ENCODE data around the gene SIGLEC1.

SIGLEC1 gene

GRCh38 chr20:3729378-3729777 lies 17.0 kb upstream of the SIGLEC1 start:
- H3K4me3 ChIP-seq (ENCODE audit: control insufficient read depth, low read depth, low read length), result no peak overlapping the region
- no peak for TF ChIP-seq CTCF (IDR thresholded peaks at IDR 0.05; ENCODE audit: control insufficient read depth, insufficient read depth, low read depth, low read length, missing control alignments)
- no peak for DNase-seq (ENCODE audit: low read depth)

GRCh38 chr20:3728876-3729275 lies 16.5 kb upstream of the SIGLEC1 start:
- DNase-seq (ENCODE audit: low read depth), result no peak
- TF ChIP-seq CTCF (IDR thresholded peaks at IDR 0.05; ENCODE audit: control insufficient read depth, insufficient read depth, low read depth, low read length, missing control alignments), result no peak
- H3K4me3 ChIP-seq (ENCODE audit: control insufficient read depth, low read depth, low read length), result no peak overlapping the region

GRCh38 chr20:3728354-3728753 lies 16.0 kb upstream of the SIGLEC1 start:
- H3K4me3 ChIP-seq (ENCODE audit: control insufficient read depth, low read depth, low read length), result no peak overlapping the region
- no peak for DNase-seq (ENCODE audit: low read depth)
- no peak for TF ChIP-seq CTCF (IDR thresholded peaks at IDR 0.05; ENCODE audit: control insufficient read depth, insufficient read depth, low read depth, low read length, missing control alignments)

GRCh38 chr20:3727401-3728021 lies 15.1 kb upstream of the SIGLEC1 start:
- DNase-seq (ENCODE audit: low read depth), result no peak
- TF ChIP-seq CTCF (IDR thresholded peaks at IDR 0.05; ENCODE audit: control insufficient read depth, insufficient read depth, low read depth, low read length, missing control alignments), result no peak
- H3K4me3 ChIP-seq (ENCODE audit: control insufficient read depth, low read depth, low read length), result peak overlapping the region; percentile 35

GRCh38 chr20:3724356-3724755 lies 12.0 kb upstream of the SIGLEC1 start:
- no peak for DNase-seq (ENCODE audit: low read depth)
- no peak for TF ChIP-seq CTCF (IDR thresholded peaks at IDR 0.05; ENCODE audit: control insufficient read depth, insufficient read depth, low read depth, low read length, missing control alignments)
- H3K4me3 ChIP-seq (ENCODE audit: control insufficient read depth, low read depth, low read length), result no peak overlapping the region

- TF ChIP-seq CTCF (IDR thresholded peaks at IDR 0.05; ENCODE audit: control insufficient read depth, insufficient read depth, low read depth, low read length, missing control alignments), result no peak
- no peak for DNase-seq (ENCODE audit: low read depth)
These were observed 10.9 kb upstream of the SIGLEC1 start for GRCh38 chr20:3723284-3723683.

GRCh38 chr20:3721912-3722311 lies 9.5 kb upstream of the SIGLEC1 start:
- no peak for TF ChIP-seq CTCF (IDR thresholded peaks at IDR 0.05; ENCODE audit: control insufficient read depth, insufficient read depth, low read depth, low read length, missing control alignments)
- no peak for DNase-seq (ENCODE audit: low read depth)
- H3K4me3 ChIP-seq (ENCODE audit: control insufficient read depth, low read depth, low read length), result no peak overlapping the region

More at GRCh38 chr20:3723284-3723683, 10.9 kb upstream of the SIGLEC1 start:
- H3K4me3 ChIP-seq (ENCODE audit: control insufficient read depth, low read depth, low read length), result no peak overlapping the region

All from AG09309 (cell line).